Skeletal muscle cell (primary cell): ENCODE results near the gene RAD52.
"Not testable (repeated sequence)": the region's sequence is repeated elsewhere in the genome, so short reads cannot be mapped to it uniquely, and the experiment has no call there.

Experiments
- DNase-seq: peaks from one replicate; pipeline ENCODE4 v3.0.0-alpha.2; 2010; ENCODE audit warnings: low read depth
- H3K4me3 ChIP-seq: 2 replicates; pipeline ENCODE4 v1.5.1; 2011; ENCODE audit warnings: low read depth, mild to moderate bottlenecking, control low read depth, low read length, moderate library complexity

RAD52 gene

GRCh38 chr12:969821-970220 lies 20.3 kb upstream of the RAD52 start:
- DNase-seq: no peak
- no peak overlapping the region for H3K4me3 ChIP-seq

- H3K4me3 ChIP-seq: no peak overlapping the region
- no peak for DNase-seq
These were observed 19.1 kb upstream of the RAD52 start for GRCh38 chr12:968545-968944.

- H3K4me3 ChIP-seq: no peak overlapping the region
- no peak for DNase-seq
These were observed 18.1 kb upstream of the RAD52 start for GRCh38 chr12:967641-968040.

- no peak for DNase-seq
- no peak overlapping the region for H3K4me3 ChIP-seq
These were observed 17.2 kb upstream of the RAD52 start for GRCh38 chr12:966724-967123.

GRCh38 chr12:958588-959123 lies 9.2 kb upstream of the RAD52 start:
- H3K4me3 ChIP-seq: no peak overlapping the region
- DNase-seq: no peak

GRCh38 chr12:955939-956338 lies 6.4 kb upstream of the RAD52 start:
- no peak for DNase-seq
- no peak overlapping the region for H3K4me3 ChIP-seq

- no peak for DNase-seq
- no peak overlapping the region for H3K4me3 ChIP-seq
These were observed 5.2 kb upstream of the RAD52 start for GRCh38 chr12:954741-955140.

GRCh38 chr12:953776-954175 lies 4.3 kb upstream of the RAD52 start:
- no peak overlapping the region for H3K4me3 ChIP-seq
- DNase-seq: peak; percentile 4

- DNase-seq: no peak
- H3K4me3 ChIP-seq: no peak overlapping the region
These were observed 1.7 kb upstream of the RAD52 start for GRCh38 chr12:951176-951575.

- DNase-seq: no peak
- H3K4me3 ChIP-seq: peak overlapping the region; percentile 89
These were observed 1.3 kb downstream of the RAD52 start for GRCh38 chr12:948238-948637.

- no peak for DNase-seq
- H3K4me3 ChIP-seq: no peak overlapping the region
These were observed 2.9 kb downstream of the RAD52 start for GRCh38 chr12:946631-947030.

GRCh38 chr12:946212-946611 lies 3.3 kb downstream of the RAD52 start:
- DNase-seq: no peak
- H3K4me3 ChIP-seq: no peak overlapping the region

- no peak for DNase-seq
- no peak overlapping the region for H3K4me3 ChIP-seq
These were observed 5.3 kb downstream of the RAD52 start for GRCh38 chr12:944211-944610.

GRCh38 chr12:943051-943450 lies 6.4 kb downstream of the RAD52 start:
- DNase-seq: peak; percentile 15
- H3K4me3 ChIP-seq: no peak overlapping the region

- H3K4me3 ChIP-seq: no peak overlapping the region
- no peak for DNase-seq
These were observed 10.7 kb downstream of the RAD52 start for GRCh38 chr12:938810-939209.

- H3K4me3 ChIP-seq: no peak overlapping the region
- no peak for DNase-seq
These were observed 12.8 kb downstream of the RAD52 start for GRCh38 chr12:936377-937345.

- DNase-seq, H3K4me3 ChIP-seq: not testable (repeated sequence)
These were observed 13.6 kb downstream of the RAD52 start for GRCh38 chr12:935891-936290.

- H3K4me3 ChIP-seq: no peak overlapping the region
- no peak for DNase-seq
These were observed 17.9 kb downstream of the RAD52 start for GRCh38 chr12:931591-931990.

GRCh38 chr12:931060-931459 lies 18.4 kb downstream of the RAD52 start:
- DNase-seq: no peak
- H3K4me3 ChIP-seq: no peak overlapping the region

- H3K4me3 ChIP-seq: no peak overlapping the region
- DNase-seq: no peak
These were observed 22.9 kb downstream of the RAD52 start for GRCh38 chr12:926641-927040.

- H3K4me3 ChIP-seq: no peak overlapping the region
- DNase-seq: no peak
These were observed 27.2 kb downstream of the RAD52 start for GRCh38 chr12:922285-922684.
